GM23338 (cell line): ENCODE results near the gene C1QBP. TPM values are rescaled to one million over a fixed set of nuclear protein-coding genes. Genes with fewer than 3 reads are reported as not detected.

Experiments used
- ATAC-seq: fragments of 200-7000 bp; cut with Tn5 transposase; 3 replicates; pipeline ENCODE4 v1.9.1; 2020
- DNase-seq: peaks from one replicate; pipeline ENCODE4 v3.0.0-alpha.2; 2015; ENCODE audit warnings: low spot score
- H2AFZ ChIP-seq: fragments of 200-600 bp; sonication (generic); 2 replicates; pipeline ENCODE4 v1.8.0; 2016; ENCODE audit warnings: antibody characterized with exemption, mild to moderate bottlenecking, moderate library complexity
- H3F3A ChIP-seq: fragments of 200-600 bp; sonication (generic); replicated peaks from 2 replicates; pipeline ENCODE4 v1.8.0; 2017; ENCODE audit warnings: antibody characterized with exemption, mixed run types, low read depth
- H3K27ac ChIP-seq: fragments of 200-600 bp; sonication (generic); 2 replicates; pipeline ENCODE4 v1.6.1; 2016; ENCODE audit warnings: low read depth
- H3K27me3 ChIP-seq: fragments of 200-600 bp; sonication (generic); 2 replicates; pipeline ENCODE4 v1.8.0; 2016; ENCODE audit warnings: mild to moderate bottlenecking, mixed run types, moderate library complexity; ENCODE audit not compliant: insufficient read depth
- H3K36me3 ChIP-seq: fragments of 200-600 bp; sonication (generic); 2 replicates; pipeline ENCODE4 v1.8.0; 2016; ENCODE audit warnings: mild to moderate bottlenecking; ENCODE audit not compliant: insufficient read depth
- H3K4me1 ChIP-seq: fragments of 200-600 bp; sonication (generic); 2 replicates; pipeline ENCODE4 v1.8.0; 2016; ENCODE audit warnings: mild to moderate bottlenecking, moderate library complexity; ENCODE audit not compliant: insufficient read depth
- H3K4me2 ChIP-seq: fragments of 200-600 bp; sonication (generic); 2 replicates; pipeline ENCODE4 v1.7.1; 2017; ENCODE audit warnings: mixed run types
- H3K4me3 ChIP-seq: fragments of 200-600 bp; sonication (generic); 2 replicates; pipeline ENCODE4 v1.6.1; 2016; ENCODE audit warnings: mixed run types
- H3K79me2 ChIP-seq: fragments of 200-600 bp; sonication (generic); replicated peaks from 2 replicates; pipeline ENCODE4 v1.8.0; 2017; ENCODE audit warnings: mild to moderate bottlenecking; ENCODE audit not compliant: insufficient read depth
- H3K9me2 ChIP-seq: fragments of 200-600 bp; sonication (generic); 2 replicates; pipeline ENCODE4 v1.8.0; 2017; ENCODE audit not compliant: insufficient read depth
- H4K20me1 ChIP-seq: fragments of 200-600 bp; sonication (generic); replicated peaks from 2 replicates; pipeline ENCODE4 v1.8.0; 2017; ENCODE audit warnings: mild to moderate bottlenecking; ENCODE audit not compliant: insufficient read depth
- H3K27ac Mint-ChIP-seq: 2 replicates; pipeline ENCODE4 v1.8.0; 2020; ENCODE audit warnings: inconsistent platforms, mild to moderate bottlenecking, moderate library complexity, mixed read lengths
- H3K27me3 Mint-ChIP-seq: 3 replicates; pipeline ENCODE4 v1.8.0; 2022; ENCODE audit warnings: low read depth, mild to moderate bottlenecking, moderate library complexity, mixed read lengths, inconsistent platforms; ENCODE audit not compliant: insufficient read depth, poor library complexity
- H3K36me3 Mint-ChIP-seq: 3 replicates; pipeline ENCODE4 v1.8.0; 2021; ENCODE audit warnings: low read depth, mild to moderate bottlenecking, inconsistent platforms, moderate library complexity, mixed read lengths
- H3K4me1 Mint-ChIP-seq: 3 replicates; pipeline ENCODE4 v1.8.0; 2020; ENCODE audit warnings: mild to moderate bottlenecking, inconsistent platforms, mixed read lengths
- H3K4me3 Mint-ChIP-seq: 3 replicates; pipeline ENCODE4 v1.8.0; 2021; ENCODE audit warnings: moderate library complexity, mild to moderate bottlenecking, inconsistent platforms, mixed read lengths
- H3K9me3 Mint-ChIP-seq: 3 replicates; pipeline ENCODE4 v1.8.0; 2020; ENCODE audit warnings: moderate library complexity, mild to moderate bottlenecking, inconsistent platforms, mixed read lengths
- CREB1 ChIP-seq: fragments of 250-450 bp; sonication (Bioruptor Pico); IDR thresholded peaks from 2 replicates; pipeline ENCODE4 v1.5.0; 2020; ENCODE audit warnings: low read depth, mild to moderate bottlenecking, moderate library complexity
- CTCF ChIP-seq, 2 experiments: fragments of 200-600 bp in 1 of 2; sonication (generic) in 1 of 2; conservative IDR thresholded peaks; 2 replicates each; pipeline versions ENCODE4 v1.5.1 to v1.6.1; 2016 to 2017; ENCODE audit warnings: antibody characterized with exemption in 2 of 2, low read depth in 2 of 2, mild to moderate bottlenecking in 2 of 2, moderate library complexity in 1 of 2
- EZH2 ChIP-seq: fragments of 200-600 bp; sonication (generic); IDR thresholded peaks from one replicate; pipeline ENCODE4 v1.8.0; 2017; ENCODE audit warnings: antibody characterized with exemption, mild to moderate bottlenecking, low read depth; ENCODE audit not compliant: unreplicated experiment
- EZH2phosphoT487 ChIP-seq: fragments of 200-600 bp; sonication (generic); IDR thresholded peaks from one replicate; pipeline ENCODE4 v1.8.1; 2018; ENCODE audit warnings: antibody characterized with exemption; ENCODE audit not compliant: unreplicated experiment
- NANOG ChIP-seq: IDR thresholded peaks from 2 replicates; pipeline ENCODE4 v1.6.1; 2016; ENCODE audit warnings: antibody characterized with exemption, borderline replicate concordance
- POLR2AphosphoS5 ChIP-seq: IDR thresholded peaks from 2 replicates; pipeline ENCODE4 v1.6.1; 2016; ENCODE audit warnings: antibody characterized with exemption, low read depth
- REST ChIP-seq: IDR thresholded peaks from one replicate; pipeline ENCODE4 v1.6.1; 2018; ENCODE audit warnings: antibody characterized with exemption; ENCODE audit not compliant: unreplicated experiment
- ZNF114 ChIP-seq: fragments of 250-450 bp; sonication (Bioruptor Pico); IDR thresholded peaks from 2 replicates; pipeline ENCODE4 v1.5.0; 2020; ENCODE audit warnings: mild to moderate bottlenecking, moderate library complexity
- ZNF331 ChIP-seq: fragments of 250-450 bp; sonication (Bioruptor Pico); IDR thresholded peaks from 2 replicates; pipeline ENCODE4 v1.5.0; 2020; ENCODE audit warnings: low read depth, mild to moderate bottlenecking, moderate library complexity
- ZNF462 ChIP-seq: fragments of 250-450 bp; sonication (Bioruptor Pico); IDR thresholded peaks from 2 replicates; pipeline ENCODE4 v1.5.0; 2020; ENCODE audit warnings: mild to moderate bottlenecking, moderate library complexity
- polyA plus RNA-seq: library from polyadenylated mRNA; unstranded; fragments of >200 nt; fragmentation: Nextera tagmentation; extraction: Ambion mirVana; gene quantifications from 2 replicates; pipeline ENCODE4 v1.2.1, GENCODE V29; 2016
- total RNA-seq: library from RNA; depleted of rRNA; stranded (reverse); fragments of >200 nt; shearing (Covaris generic); gene quantifications from 2 replicates; pipeline ENCODE4 v1.2.3, GENCODE V29; 2014

C1QBP gene
- total and polyA plus RNA-seq, 2 experiments from 2014 or later = 478 to 704 TPM

- ATAC-seq (peak; percentile 7), DNase-seq (peak; percentile 14)
- Mint-ChIP-seq H3K36me3 (peaks cover 5% of the 10 kb centered on the region), H3K4me1 (peaks cover 23% of the 10 kb centered on the region), H3K4me3 (peak overlapping the region; percentile 96), H3K27me3 (peaks cover 2% of the 10 kb centered on the region), H3K27ac (peak overlapping the region; percentile 34), H3K9me3 (no peaks in the 10 kb centered on the region)
- Histone ChIP-seq H3K9me2 (no peaks in the 10 kb centered on the region), H3K27me3 (no peaks in the 10 kb centered on the region), H3K79me2 (peaks cover 56% of the 10 kb centered on the region), H3K4me3 (peak overlapping the region; percentile 88), H2AFZ (peak overlapping the region; percentile 95), H3K4me1 (peaks cover 10% of the 10 kb centered on the region), H3K36me3 (no peaks in the 10 kb centered on the region; the same call in none of the 2 replicates), H4K20me1 (peaks cover 28% of the 10 kb centered on the region), H3K27ac (peak overlapping the region; percentile 78), H3K4me2 (peak overlapping the region; percentile 97), H3F3A (no peaks in the 10 kb centered on the region)
- TF ChIP-seq CTCF (conservative IDR thresholded peaks at IDR 0.05; ENCODE audit: low read depth in 2 of 2) = no peak
Observed at GRCh38 chr17:5468075-5468473, 29.1 kb upstream of the C1QBP start.

GRCh38 chr17:5467416-5467815 lies 28.5 kb upstream of the C1QBP start:
- Histone ChIP-seq H3K27me3 (no peaks in the 10 kb centered on the region), H3K4me2 (peak overlapping the region; percentile 97), H3F3A (no peaks in the 10 kb centered on the region), H2AFZ (0 out of 2 replicates have a peak overlapping the region, but pooled peaks have one; percentile 29), H3K27ac (0 out of 2 replicates have a peak overlapping the region, but pooled peaks have one; percentile 78), H3K36me3 (peaks cover 5% of the 10 kb centered on the region), H3K4me1 (peaks cover 10% of the 10 kb centered on the region), H4K20me1 (peaks cover 28% of the 10 kb centered on the region), H3K9me2 (no peaks in the 10 kb centered on the region), H3K79me2 (peaks cover 62% of the 10 kb centered on the region), H3K4me3 (peak overlapping the region; percentile 88)
- no peak for ATAC-seq
- Mint-ChIP-seq H3K36me3 (peaks cover 10% of the 10 kb centered on the region), H3K27ac (no peak overlapping the region), H3K4me3 (peak overlapping the region; percentile 96), H3K27me3 (peaks cover 2% of the 10 kb centered on the region), H3K4me1 (peaks cover 23% of the 10 kb centered on the region), H3K9me3 (no peaks in the 10 kb centered on the region)
- no peak for DNase-seq
- TF ChIP-seq ZNF462 (CRISPR knock-in tag) (no peak), REST (no peak), CREB1 (CRISPR knock-in tag) (no peak), NANOG (no peak), EZH2phosphoT487 (no peak), POLR2AphosphoS5 (no peak), EZH2 (no peak), ZNF331 (no peak), ZNF114 (CRISPR knock-in tag) (no peak)
